ACHN (cell line): ENCODE measurements around the gene PCARE.

ENCODE experiments used
- DNase-seq: peaks from one replicate; pipeline ENCODE4 v3.0.0-alpha.2; 2015
- in situ Hi-C: cut with HindIII; loops from 2 replicates; pipeline ENCODE4 v1.10.0; 2017; ENCODE audit warnings: low sequenced_read_pairs, low pct_ligation_motif_present, low pct_unique_long_range_greater_than_20kb

Gene PCARE

DNA sequence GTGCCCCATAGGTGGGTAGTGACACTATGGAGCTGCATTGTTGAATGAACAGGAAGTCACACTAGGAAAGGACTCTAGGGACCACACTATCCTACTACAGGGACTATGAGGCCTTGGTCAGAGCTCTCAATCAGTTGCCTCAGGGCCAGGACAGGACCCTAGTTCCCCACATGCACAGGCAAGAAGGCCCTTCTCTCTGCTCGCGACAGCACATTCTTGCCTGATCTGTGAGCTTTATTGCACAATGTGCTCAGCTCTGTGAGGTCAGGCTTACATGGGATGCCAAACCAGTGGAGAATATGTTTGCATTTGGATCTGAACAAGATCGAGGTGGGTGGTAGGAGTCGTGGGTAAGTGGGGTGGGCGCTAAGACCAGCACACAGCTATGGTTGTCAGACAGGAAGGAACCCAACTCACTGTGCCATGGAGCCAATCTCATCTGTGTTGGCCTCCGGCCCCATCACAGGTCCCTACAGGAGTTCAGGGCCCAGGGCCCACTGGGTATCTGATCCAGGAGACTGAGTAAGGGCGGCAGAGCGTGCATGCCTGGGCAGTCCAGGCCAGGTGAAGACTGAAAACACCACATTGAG lies 8.0 kb downstream of the PCARE start:
- in situ Hi-C loops: no loop called here
- no peak for DNase-seq

DNA sequence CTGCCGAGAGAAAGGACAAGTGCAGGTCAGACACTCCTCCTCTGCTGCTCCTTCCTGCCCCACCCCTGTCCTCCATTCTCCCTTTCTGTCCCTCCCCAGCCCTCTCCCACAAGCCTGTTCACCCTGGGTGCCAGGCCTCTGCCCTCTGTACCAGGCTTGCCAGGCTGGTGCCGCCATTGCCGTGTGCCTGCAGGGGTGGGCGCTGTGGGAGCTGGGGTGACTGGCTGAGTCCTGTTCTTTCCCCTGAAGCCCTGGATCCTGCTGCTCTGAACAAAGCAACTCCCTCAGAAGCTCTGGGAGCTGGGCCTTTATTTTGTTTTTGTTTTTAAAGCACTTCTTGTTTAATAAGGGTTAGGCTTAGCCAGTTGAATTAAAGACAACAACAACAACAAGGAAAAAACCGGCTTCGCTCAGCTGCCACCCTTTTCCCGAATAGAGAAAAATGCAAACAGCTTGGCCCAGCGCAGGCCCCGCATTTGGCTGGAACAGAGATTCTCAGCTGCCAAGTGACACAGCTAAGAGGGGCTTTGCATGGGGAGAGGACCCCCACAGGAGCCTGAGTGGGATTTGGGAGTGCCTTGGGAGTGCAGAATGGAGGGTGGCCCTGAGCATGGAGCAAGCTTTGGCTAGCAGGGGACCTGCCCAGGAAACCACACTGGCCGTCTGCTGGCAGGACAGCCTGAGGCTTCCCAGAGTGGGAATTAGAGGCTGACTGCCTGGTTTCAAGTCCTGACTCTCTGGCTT lies 9.1 kb downstream of the PCARE start:
- no peak for DNase-seq
- in situ Hi-C loops: no loop called here

DNA sequence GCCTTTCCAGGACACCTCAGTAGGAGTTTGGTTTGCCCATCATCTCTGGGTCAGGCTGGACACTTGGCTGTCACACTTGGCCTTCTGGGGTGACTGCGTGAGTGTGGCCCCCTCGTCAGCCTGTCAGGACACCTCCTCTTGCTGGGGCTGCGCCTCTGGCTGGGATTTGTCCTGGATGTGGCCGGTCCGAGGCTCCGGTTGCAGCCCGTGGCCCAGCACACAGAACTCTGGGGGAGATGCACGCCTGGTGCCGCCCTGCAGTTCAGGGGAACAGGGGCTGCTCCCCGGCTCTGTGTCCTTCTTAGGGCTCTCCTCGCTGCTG lies 9.6 kb downstream of the PCARE start:
- in situ Hi-C loops: no loop called here
- DNase-seq: no peak

DNA sequence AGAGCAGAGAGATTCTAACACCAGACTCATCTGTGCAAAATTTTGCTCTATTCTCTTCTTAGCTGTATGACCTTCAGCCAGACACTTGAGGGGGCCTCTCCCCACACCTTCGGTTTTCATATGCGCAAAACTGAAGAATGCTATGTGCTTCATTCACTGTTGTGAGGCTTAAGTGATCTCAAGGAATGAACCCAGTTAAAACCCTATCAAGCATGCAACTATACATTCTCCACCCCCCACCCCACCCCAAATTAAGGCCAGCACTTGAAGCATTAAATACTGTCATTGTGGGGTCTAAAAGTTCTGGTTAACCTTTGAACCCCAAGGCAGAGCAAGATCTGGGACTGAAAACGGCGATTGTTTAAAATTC lies 10.0 kb downstream of the PCARE start:
- in situ Hi-C loops: no loop called here
- no peak for DNase-seq

DNA sequence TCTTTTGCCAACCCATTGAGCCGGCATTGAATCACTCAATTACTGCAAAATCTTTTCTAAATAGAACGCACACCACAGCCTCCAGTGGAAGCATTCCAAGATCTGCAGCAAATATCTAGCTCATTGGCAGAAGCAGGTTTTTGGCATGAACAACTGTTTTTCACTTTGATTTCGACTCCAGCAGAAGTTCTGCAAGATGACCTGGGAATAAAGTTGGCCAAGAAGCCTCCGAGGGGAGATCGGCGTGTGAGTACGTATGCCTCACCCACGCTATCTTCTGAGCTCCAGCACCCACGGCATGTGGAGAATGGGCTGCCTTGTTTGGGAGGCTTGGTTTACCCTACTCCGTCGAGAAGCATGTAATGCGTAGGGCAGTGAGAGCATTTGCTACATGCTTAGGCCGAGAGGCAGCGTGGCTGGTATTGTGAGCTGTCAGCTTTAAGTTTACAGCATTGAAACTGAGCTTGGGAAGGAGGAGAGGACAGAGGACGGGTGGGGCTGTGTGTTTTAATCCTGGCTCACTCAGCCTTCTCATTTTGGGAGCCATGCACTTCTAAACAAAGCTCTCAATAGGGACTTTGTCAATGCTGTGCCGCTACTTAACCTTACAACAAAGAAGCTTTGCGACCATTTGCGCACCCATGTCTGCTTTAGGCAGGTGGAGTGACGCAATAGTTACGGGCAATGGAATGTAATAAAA lies 10.5 kb downstream of the PCARE start:
- DNase-seq: no peak
- in situ Hi-C loops: no loop called here

DNA sequence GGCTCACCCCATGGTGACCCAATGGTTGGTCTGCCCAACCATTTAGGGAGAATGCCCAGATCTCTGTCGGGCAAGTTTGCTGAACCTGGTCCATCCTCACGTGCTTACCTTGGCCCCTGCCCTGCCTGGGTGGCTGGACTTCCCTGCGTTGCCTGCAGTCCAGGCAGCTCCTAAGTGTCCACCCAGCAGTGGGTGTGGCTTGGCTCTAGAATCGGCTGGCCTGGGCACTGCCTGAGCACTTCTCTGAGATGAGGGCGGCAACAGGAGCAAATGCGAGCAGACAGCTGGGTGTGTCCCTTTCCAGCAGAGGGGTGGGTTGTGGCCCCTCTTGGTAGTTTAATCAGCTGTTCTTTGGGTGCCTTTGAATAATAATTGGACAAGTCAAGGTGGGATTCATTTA lies 11.3 kb downstream of the PCARE start:
- in situ Hi-C loops: no loop called here
- DNase-seq: no peak

DNA sequence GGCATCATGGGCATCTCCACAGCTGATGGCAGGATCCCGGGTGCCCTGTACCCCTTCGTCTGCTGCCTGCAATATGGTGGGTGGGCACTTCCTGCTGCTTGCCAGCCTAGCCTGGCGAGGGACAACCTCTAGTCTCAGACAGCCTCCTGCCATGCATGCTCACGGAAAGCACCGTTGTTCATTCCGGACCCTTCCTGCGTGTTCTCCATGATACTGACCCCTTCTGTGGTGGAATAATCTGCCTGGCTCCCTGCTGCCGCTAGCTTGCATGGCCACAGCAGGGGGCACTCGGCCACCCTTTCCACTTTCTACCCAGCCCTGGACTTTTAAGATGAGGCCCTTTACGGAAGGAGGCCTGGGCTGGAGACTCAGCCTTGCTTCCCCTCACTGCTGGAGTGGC lies 12.0 kb downstream of the PCARE start:
- DNase-seq: no peak
- in situ Hi-C loops: no loop called here

DNA sequence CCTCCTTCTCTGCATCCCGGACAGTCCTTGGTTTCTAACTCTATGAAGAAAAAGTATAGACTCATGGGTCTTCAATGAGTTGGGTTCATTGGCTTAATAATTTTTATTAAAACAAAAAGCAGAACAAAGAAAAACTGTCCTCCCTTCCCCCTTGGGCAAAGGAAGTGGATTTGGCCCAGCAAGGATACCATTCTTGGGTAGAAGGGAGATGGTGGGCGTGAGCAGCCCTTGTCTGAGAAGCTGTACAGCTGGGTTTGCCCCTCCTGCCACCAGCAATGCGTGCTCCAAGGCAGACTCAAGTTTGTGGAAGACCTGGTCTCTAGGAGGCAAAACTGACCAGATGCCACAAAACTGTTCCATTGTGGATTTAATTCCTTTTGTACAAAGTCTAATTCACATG lies 12.7 kb downstream of the PCARE start:
- no peak for DNase-seq
- in situ Hi-C loops: no loop called here

DNA sequence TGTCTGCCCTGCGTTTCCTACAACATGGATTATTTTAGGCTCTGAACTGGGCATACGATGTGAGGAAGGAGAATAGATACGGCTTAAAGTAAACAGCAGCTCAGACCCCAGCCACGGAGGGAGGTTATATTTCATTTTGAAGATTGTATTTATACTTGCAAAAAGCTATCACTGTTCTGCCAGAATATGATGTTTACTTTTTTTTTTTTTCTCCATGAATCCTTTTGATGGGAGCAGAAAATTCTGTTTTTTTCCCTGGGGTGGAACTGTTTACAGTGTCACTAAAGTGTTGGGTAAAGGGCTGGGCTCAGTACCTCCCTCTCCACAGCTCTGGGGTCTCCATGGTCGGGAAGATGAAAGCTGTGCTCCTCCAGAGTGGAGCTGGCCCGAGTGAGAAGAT lies 13.1 kb downstream of the PCARE start:
- in situ Hi-C loops: no loop called here
- DNase-seq: no peak

DNA sequence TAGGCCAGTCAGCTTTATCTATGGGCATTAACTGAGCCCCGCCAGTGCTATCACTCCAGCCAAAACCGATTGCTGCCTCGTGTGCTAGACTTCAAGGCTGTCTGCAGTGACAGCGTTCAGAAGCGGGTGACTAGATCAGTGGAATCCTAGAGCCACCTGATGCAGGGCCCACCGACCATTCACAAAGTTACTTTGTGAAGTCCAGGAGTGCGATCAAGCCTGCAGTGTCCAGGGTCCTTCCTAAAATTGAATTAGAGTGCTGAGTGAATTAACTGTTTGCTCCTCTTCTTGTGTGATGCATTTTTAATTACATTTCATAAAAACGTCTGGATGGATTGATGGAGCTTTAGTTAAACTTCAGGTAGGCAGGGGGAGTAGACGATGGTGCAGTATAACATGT lies 13.9 kb downstream of the PCARE start:
- in situ Hi-C loops: no loop called here
- no peak for DNase-seq

DNA sequence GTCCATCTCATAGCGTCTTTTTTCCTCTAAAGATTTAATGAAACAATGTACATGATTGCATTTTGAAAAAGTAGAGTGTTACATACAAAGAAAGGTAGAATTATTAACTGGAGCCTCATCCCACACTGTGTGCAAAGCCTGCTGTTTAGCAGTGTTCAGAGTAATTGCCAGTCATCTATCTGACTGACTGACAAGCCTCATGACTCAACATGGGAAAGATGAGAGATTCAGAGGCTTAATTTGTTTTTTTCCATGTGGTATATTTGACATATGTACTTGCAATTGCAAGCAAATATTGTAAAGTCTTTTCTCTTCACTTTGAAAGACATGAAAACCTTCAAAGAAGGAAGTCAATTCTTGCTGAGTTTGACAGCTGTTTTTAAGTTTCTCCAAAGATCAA lies 14.7 kb downstream of the PCARE start:
- DNase-seq: no peak
- in situ Hi-C loops: no loop called here

DNA sequence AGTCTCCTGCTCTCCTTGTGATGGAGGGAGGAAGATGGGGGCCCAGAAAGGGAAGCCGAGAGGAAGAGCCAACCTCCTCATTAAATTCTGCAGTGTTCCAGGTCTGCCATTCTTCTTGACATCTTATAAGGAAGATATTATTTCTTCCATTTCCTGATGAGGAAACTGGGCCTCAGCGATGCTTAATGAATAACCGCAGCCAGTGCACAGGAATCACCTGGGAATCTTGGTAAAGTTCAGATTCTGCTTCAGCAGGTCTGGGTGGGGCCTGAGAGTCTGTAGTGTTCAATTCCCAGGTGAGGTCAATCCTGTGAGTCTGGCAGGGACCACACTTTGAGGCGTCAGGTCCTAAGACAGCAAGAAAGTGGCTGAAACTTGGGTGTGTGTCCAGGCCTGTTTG lies 17.3 kb downstream of the PCARE start:
- DNase-seq: no peak
- in situ Hi-C loops: no loop called here

DNA sequence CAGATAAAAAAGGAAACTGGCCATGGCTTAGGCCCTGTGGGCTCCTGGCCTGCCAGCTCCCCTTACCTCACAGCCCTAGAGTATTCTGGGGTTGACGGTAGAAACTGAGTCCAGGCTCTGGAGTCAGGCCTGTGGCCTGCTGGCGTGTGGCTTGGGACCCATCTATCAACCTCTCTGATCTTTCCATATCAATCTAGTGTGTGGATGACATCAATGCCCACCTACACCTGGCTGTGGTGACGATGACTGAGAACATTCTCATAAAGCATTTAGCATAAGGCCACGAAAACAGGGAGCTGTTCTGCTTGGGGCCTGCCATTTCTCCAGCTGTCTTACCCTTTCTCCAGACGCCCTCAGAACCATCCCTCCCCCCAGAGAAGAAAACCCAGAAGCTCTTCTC lies 17.9 kb downstream of the PCARE start:
- in situ Hi-C loops: no loop called here
- no peak for DNase-seq

DNA sequence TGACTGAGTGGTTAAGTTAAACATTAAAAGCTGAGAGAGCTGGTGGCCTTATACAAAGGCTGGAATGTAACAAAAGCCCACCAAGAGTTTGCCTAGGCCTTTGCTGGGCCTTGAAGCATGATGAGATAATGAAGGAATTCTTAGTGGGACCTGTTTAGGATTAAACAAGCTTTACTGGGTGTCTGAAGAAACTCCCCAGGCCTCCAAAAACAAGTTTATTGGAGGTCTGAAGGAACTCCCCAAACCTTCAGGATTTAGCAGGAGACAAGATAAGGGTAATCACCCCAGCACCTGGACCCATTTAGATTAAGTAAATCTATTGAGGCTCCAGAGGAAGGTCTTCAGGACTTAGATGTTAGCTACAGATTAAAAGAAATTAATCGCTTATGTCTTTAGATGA lies 18.7 kb downstream of the PCARE start:
- no peak for DNase-seq
- in situ Hi-C loops: no loop called here

DNA sequence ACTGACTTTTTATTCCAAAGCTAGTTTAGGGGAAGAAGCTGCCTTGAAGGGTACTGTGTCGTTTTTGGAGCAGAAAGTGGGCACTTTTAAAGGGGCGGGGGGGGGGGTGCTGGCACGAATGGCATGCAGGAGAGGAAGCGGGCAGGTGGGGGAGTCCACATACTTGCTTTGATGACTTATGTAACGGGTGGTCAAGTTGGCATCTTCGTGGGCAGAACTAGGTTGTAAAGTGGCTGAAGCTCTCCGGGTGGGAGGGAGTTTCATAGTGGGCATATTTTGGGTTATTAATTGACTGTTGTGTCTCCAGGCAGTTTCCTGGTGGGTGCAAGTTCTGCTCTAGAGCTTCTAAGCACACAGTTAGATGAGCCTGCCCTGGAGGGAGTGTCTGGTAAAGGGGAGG lies 19.9 kb downstream of the PCARE start:
- no peak for DNase-seq
- in situ Hi-C loops: no loop called here

DNA sequence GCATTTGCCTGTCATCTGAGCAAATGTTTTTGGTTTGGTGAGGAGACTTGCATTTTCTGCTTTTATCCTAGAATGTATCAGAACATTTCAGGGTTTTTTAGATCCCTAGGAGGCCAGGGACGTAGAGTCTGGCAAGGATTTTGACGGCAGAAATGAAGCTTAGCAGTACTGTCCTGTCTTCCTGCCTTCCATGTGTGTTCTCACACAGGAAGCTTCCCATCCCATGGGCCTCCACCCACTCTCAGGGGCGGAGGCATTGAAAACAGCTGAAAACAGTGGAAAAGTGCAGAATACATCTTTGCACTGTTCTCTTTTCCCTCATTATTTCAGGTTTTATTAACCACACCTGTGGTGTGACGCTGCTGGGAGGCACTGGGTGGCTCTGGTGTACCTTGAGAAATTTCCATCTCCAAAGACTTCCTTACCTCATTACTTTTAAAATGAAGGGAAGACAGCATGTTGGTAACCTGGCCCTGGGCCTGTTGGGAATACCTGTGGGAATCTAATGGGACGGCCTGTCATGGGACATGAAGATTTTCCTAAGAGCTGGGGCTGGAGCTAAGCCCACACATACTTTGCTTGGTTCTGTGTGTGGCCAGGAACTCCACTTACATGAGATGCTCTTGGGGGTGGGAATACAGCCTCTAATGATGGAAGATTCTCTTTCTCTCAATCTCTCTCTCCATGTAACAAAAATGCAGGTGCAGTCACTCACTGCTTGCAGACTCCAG lies 20.5 kb downstream of the PCARE start:
- in situ Hi-C loops: no loop called here
- DNase-seq: no peak

DNA sequence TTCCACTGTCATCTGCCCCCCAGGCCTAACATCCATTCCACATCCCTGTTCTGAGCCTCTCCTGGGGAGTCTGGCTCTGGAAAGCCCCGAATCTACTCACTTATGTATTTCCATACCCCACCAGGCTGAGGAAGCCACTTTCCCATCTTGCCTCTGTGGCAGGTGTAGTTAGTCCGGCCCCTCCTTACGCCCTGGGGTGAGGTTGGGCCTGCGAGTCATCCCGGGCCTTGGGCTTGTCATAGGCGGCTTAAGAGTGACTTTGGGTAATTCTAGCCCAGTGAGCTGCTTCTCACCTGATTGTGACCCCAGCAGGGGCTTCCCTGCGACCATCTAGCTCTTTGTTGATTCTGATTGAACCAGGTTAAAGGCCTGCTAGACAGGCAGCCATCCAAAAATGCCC lies 21.1 kb downstream of the PCARE start:
- in situ Hi-C loops: no loop called here
- no peak for DNase-seq

DNA sequence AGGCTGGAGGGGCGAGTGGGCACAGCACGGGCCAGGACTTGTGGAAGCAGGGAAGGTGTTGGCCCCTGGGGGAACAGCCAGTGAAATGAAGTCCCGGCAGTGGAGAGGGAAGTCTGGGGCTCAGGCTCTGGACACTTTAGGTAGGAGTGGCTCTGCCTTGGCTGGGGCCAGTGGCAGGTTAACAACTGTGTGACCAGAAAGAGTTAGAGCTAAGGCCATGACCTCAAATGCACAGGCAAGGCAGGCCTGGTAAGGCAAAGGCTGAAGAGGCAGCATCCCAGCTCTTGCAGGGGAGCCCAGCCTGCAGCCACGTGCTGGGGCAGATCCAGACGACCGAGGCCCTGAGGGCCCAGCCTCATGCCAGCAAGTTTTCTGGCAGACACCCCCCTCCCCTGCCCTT lies 21.5 kb downstream of the PCARE start:
- in situ Hi-C loops: no loop called here
- no peak for DNase-seq

DNA sequence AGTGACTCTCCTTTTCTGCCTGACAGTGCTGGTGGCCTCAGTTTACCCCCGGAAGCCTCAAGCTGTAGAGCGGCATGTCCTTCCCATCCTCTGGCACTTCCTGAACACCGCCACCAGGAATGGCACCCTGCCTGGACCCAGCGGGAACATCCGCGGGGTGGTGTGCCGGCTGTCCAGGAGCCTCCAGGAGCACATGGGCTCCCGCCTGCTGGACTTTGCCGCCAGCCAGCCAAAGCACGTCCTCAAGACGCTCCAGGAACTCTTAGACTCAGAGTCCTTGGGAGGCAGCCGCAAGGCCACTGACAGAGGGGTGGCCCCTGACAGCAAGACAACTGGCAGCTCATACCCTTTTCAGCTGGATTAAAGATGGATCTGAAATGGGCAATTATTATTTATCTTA lies 22.6 kb downstream of the PCARE start:
- no peak for DNase-seq
- in situ Hi-C loops: no loop called here

DNA sequence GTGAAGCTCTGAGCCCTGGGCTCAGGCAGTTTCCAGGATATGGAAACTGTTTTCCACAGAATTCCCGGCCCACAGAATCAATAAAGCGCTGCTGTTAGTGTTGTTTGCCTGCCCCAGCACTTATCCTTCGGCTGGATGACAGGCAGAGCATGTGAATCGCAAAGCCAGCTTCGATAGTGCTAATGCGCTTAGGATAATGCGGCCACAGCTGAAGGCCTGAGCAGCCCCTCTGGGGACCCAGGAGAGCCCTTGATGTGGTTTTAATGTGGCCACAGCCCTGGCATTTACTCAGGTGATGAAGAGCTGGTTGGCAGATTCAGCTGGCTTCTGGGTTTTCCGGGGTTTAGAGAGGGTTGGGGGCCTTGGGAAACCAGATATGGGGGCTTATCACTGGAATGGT lies 23.7 kb downstream of the PCARE start:
- no peak for DNase-seq
- in situ Hi-C loops: no loop called here
